ENCODE results near the gene LRRIQ4.
A peak's percentile ranks its signal among the peaks of the same experiment; 100 is the strongest.

Gene LRRIQ4

DNA sequence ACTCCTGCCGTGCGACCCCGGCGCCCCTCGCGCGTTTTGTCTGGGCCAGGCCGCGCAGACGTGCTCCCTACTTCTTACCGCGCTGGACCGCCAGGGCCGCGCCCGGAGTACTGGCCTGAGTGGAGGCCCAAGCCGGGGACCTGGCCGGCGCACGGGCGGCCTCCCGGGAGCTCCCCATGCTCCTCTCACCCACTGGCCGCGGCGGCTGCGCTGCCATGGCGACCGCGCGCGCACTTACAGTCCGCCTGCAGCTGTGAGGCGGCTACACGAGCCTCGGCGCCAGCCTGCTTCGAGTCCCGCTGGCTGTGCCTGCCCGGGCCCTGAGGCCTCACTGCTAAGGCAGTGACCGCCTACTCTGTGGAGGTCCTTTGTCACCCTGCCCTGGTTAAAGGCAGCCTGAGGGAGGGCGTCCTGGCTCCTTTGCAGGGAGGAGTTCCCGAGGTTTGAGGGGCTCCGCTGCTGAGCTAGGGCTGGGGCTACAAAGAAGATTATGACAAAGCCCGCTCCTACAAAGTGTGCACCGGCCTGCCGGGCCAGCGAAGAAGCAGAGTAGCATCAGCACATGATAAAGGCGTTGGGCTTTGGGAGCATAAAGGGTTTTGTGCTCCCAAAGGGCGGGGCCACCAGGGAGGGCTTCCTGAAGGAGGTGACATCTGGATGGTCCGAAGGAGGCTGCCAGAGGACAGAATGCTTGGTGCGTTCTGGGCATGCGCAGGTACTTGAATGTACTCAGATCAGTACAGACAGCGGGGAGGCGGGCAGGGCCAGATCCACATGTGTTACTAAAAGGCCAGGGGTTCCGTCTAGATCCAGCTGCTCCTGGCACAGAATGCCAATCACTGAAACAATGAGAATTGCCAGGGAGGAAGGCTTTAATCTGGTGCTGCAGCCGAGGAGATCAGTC, at the start of gene LRRIQ4, which contains the start of gene LRRC34:
TSS of gene LRRIQ4 (plus strand) at position 539 of the 904 bp plus-strand sequence. CDS start 9,052 bp downstream, outside the sequence.
TSS of gene LRRC34 (minus strand) at position 573 of the 904 bp plus-strand sequence. CDS start at position 217, 356 bp downstream.
- DNase-seq (ENCODE audit: low read depth), result no peak

GRCh38 chr3:169764312-169764881, 48.3 kb upstream of the LRRIQ4 start:
- no peak for DNase-seq (ENCODE audit: low read depth)

GRCh38 chr3:169764882-169765612, 47.6 kb upstream of the LRRIQ4 start, which contains the start of gene TERC:
Gene TERC (minus strand): TSS chr3:169765060.
- no peak for DNase-seq (ENCODE audit: low read depth)

- no peak for DNase-seq (ENCODE audit: low read depth)
These were observed 43.1 kb upstream of the LRRIQ4 start, which contains the start of gene ACTRT3 for GRCh38 chr3:169769287-169770181. Gene ACTRT3 (minus strand): TSS chr3:169769561. CDS start chr3:169769520, 41 bp downstream.

- DNase-seq (ENCODE audit: low read depth), result peak; percentile 85
These were observed 41.0 kb upstream of the LRRIQ4 start for GRCh38 chr3:169771497-169772304.

DNA sequence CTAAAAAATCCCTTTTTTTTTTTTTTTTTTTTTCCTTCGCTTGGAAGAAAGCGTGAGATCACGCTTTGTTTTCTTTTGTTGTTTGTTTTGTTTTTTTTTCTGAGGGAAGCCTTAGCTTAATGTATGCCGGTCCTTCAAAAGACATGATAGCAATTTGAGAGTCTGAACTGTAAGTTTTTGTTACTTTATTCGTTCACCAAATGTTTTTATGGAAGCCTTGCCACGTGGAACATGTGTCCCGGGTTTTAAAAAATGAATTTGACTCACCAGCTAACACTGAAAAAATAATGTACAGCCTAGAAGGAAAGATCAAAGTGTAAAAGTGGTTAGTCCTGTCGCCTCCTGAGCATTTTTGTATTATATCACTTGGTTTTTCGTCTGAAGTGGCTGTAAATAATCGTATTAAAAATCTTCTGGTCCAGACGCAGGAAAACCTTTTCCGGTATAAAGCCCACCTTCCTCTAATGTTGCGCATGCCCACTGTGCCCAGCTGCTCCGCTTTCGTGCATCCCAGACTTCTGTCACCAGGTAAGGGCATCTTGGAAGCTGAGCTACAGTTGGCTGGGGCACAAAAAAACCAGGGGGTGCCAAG, 40.3 kb upstream of the LRRIQ4 start:
- peak; percentile 79 for DNase-seq (ENCODE audit: low read depth)

GRCh38 chr3:169772897-169773816, 39.5 kb upstream of the LRRIQ4 start, which contains the start of gene MYNN:
Gene MYNN (plus strand): TSS chr3:169773396. CDS start chr3:169774296, 900 bp downstream.
- DNase-seq (ENCODE audit: low read depth), result peak; percentile 83

GRCh38 chr3:169774186-169774585, 38.5 kb upstream of the LRRIQ4 start:
- no peak for DNase-seq (ENCODE audit: low read depth)

GRCh38 chr3:169777822-169778221, 34.8 kb upstream of the LRRIQ4 start:
- no peak for DNase-seq (ENCODE audit: low read depth)

DNA sequence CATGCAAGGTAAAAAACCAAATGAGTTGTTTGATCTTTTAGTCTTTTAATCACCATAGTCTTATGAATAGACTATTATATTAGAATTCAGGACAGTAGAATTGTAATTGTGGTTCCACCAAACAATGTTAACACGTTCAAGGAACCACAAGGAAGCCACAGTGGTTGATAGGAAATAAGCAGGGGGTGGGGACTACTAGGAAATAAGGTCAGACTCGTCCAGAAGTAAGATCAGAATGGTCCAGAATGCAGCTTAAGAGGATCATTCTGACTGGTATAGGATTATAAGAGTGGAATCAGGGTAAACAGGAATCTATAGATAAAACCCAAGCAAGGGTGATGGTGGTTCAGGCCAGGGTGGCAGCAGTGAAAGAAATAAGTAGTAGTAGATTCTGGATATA, 31.9 kb upstream of the LRRIQ4 start:
- no peak for DNase-seq (ENCODE audit: low read depth)

DNA sequence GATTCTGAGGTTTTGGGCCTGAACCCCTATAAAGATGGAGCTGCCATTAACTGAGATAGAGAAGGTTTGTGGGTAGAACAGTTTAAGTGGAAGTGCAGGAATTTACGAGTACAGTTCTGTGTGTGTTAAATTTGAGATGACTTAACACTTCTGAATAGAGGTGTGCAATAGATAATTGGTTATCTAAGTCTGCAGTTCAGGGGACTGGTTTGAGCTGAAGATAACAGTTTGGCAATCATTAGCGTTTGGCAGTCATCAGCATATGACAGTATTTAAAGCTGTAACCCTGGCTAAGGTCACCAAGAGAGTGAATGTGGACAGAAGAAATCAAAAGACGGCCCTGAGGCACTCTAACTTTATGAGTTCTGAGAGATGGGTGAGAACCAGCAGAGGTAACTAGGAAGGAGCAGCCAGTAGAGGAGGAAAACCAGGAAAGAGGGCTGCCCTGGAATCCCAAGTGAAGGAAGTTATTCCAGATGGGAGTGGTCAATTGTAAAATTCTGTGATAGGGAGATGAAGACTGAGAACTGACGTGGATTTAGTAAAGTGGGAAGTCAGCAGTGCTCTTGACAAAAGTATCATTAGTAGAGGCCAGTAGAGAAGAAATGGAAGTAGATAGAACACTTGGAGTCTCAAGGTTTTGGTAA, 31.3 kb upstream of the LRRIQ4 start:
- DNase-seq (ENCODE audit: low read depth), result no peak

DNA sequence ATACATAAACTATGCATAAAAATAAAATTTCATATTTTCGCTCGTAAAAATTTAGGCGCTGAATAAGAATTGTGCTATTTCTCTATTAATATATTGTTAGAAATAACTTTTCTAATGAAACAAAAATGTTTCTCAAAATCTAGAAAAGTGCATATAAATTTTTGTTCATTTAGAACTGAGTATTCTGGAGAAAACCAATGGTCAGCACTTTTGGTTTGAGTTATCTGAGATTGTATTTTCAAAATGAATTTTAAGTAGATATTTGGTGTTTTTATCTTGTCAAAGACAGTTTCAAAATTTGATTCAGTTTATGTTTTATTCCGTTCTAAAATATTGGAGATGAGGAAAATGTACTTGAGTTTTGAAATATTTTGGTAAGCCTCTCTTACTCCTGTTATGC, 25.6 kb upstream of the LRRIQ4 start:
- no peak for DNase-seq (ENCODE audit: low read depth)

DNA sequence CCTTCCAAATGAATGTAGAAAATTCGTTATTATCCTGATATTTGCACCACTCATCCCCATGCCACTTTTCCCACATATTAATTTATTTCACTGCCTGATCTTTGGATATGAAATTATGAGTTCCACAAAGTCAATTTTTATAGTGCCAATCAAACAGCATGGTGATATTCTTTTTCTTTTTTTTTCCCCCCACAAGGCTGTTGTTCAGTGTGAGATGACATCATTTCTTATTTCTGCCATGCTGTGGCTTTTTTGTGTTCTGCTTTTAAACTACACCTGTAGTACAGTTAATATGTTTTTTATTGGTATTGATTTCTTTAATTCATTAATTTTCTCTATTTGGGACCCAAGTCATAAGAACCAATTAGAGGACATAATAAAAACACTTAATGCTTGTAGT, 24.9 kb upstream of the LRRIQ4 start:
- no peak for DNase-seq (ENCODE audit: low read depth)

- no peak for DNase-seq (ENCODE audit: low read depth)
These were observed 22.5 kb upstream of the LRRIQ4 start for GRCh38 chr3:169790219-169790618.

GRCh38 chr3:169790687-169791429, 21.8 kb upstream of the LRRIQ4 start:
- no peak for DNase-seq (ENCODE audit: low read depth)

- no peak for DNase-seq (ENCODE audit: low read depth)
These were observed 20.3 kb upstream of the LRRIQ4 start for GRCh38 chr3:169792359-169792758.

DNA sequence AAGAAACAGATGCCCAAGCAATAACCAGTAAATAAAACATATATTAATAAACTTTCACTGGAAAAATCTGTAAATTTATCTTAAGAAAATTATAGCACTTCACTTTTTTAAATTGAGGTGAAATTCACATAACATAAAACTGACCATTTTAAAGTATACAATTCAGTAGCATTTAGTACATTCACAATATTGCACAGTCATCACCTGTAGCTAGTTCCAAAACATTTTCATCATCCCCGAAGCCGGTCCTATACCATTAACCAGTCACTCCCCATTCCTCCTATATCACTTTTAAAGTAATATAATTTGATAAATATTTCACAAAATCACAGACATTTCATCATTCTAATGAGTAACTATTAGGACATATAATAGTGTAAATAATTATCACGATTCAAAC, 8.0 kb upstream of the LRRIQ4 start:
- DNase-seq (ENCODE audit: low read depth), result no peak
